GM18909 (cell line): ENCODE measurements around the gene ST6GALNAC3.
"Not testable (repeated sequence)": the region's sequence is repeated elsewhere in the genome, so short reads cannot be mapped to it uniquely, and the experiment has no call there.

Experiments
- ATAC-seq: cut with Tn5 transposase; IDR thresholded peaks from one replicate; pipeline ENCODE4 v1.9.1; 2021; ENCODE audit warnings: mild to moderate bottlenecking; ENCODE audit not compliant: unreplicated experiment, poor library complexity

ST6GALNAC3 gene

GRCh38 chr1:76070538-76070937, 4.0 kb upstream of the ST6GALNAC3 start:
- no peak for ATAC-seq

DNA sequence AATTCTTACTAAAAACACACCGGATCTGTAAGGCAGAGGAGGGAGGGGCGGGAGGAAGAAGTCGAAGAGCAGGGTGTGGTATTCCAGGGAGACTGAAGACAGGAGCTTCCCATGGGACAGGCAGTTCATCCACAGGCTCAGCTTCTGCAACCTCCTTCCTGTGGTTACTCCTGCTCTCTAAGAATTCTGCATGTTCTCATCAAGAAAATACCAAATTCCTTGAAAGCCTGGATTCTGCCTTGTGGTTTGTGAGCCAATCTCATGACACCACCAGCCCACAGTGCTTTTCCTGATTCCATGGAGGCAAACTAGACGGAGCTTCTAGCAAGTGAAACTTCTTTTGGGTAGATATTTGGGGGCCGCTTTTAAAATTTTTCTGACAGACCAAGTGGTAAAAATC, 1.1 kb upstream of the ST6GALNAC3 start:
- ATAC-seq = no peak

- ATAC-seq = no peak
Measured at GRCh38 chr1:76075188-76075489, 593 bp downstream of the ST6GALNAC3 start.

- peak; percentile 61 for ATAC-seq
Measured at GRCh38 chr1:76075877-76076276, 1.3 kb downstream of the ST6GALNAC3 start.

DNA sequence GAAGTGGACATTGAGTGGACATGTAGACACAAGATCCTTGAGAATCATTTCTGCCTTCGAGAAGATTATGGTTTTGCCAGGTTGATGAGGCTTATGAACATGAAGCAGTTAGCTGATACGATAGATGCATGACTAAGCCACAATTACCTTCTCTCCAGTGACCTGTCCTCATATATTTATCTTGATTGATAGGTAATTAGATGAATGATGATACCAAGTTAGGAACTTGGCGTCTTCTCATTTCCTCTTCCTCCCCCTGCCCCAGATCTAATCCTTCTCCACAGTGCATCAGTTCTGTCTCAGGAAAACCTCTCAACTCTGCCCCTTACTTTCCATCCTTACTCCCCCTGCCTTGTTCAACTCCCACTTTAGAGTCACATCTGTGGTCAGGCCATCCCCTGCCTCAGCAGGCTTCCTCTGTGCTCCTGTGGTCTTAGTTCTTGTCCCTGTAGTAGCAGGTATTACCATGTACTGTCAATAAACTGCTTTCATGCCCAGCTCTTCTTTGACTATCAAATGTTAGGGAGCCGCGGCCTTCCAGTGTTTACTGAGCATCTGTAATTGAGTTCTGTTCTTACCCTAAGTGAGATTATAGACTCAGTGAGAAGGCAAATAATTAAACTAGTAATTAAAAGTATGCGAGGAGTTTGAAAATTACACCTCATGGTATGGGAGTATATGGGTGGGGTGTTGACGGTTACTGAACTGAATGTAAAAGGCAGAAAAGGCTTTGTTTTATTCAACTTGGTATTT, 5.1 kb downstream of the ST6GALNAC3 start:
- no peak for ATAC-seq

DNA sequence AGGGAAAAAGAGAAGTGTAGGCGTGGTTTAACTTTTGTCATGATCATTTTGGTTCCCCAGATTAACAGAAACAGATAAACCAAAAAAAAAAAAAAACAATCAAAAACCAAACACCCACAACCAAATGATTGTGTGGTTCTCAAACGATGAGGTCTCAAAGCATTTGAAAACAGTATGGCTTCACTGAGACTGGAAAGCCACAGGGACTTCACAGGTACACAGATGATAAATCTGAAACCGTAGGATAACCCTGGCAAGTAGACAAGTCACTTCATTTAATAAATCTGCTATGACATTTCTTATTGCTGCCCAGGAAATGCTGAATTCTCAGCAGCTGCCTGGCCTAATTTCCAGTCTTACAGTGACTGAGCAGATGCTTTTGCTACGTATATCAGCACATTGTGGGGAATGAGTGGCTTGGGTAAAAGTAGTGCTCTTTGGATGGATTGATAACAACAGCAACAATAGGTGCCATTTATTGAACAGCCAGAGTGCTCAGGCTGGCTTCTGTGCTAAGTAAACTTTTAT, 6.1 kb downstream of the ST6GALNAC3 start:
- ATAC-seq = no peak

- ATAC-seq = no peak
Measured at GRCh38 chr1:76082062-76082461, 7.5 kb downstream of the ST6GALNAC3 start.

DNA sequence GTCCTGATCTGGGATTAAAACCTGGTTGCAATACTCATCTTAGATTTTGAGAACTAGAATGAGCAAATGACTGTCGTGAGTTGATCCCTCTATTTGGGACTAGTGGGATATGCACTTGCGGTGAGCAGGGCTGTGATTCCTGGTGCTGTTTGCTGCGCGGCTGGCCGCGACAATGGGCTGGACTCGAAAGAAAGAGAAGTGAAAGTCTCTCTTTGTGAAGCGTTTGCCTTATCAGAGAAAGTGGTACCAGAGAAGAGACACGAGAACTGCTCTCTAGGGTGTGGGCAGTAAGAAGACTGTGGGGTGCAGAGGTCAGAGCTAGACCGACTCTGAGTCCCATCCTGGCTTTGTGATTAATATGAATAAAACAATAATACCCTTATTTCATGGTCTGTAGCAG, 8.6 kb downstream of the ST6GALNAC3 start:
- ATAC-seq = no peak

DNA sequence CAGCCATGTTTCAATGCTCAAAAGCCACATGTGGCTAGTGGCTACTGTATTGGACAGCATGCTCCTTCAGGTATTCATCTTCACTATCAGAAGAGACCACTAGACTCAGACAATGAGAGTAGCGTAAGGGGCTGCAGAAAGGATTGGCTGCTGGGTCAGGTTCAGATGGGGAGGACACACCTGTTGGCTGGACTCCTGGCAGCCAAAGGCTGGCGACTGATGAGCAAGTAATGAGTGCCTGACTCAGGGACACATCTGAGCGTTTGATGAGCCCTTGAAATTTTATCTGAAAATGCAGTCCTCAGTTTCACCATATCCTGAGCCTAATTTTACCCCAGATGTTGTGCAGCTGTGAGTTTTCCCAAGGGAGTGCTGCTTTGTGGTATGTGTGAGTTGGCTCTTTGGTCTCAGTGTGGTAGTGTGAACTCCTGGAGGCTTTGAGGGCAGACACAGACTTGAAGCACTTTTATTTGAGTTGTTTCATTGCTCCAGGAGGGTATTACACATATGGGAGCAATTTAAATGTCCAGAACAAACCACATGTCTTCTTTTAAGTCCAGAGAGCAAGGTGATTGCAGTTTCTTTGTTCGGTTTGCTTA, 9.6 kb downstream of the ST6GALNAC3 start:
- no peak for ATAC-seq

DNA sequence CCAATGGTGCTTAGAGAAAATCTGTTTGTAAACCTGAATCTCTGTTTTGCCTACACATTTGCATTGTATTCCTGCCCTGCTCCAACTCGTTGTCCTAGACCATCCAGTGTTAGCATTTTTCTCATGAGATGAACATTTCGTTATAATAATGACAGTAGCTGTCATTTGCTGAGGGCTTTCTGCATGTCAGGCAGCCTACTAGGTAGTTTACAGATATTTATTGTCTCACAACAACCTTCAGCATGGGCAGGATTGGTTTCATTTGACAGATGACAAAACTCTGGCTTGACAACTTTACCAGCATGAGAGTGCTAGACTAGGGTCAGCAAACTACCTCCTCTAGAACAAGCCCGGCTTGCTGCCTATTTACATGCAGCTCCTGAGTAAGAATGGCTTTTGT, 10.1 kb downstream of the ST6GALNAC3 start:
- no peak for ATAC-seq

- no peak for ATAC-seq
Measured at GRCh38 chr1:76086109-76086508, 11.6 kb downstream of the ST6GALNAC3 start.

DNA sequence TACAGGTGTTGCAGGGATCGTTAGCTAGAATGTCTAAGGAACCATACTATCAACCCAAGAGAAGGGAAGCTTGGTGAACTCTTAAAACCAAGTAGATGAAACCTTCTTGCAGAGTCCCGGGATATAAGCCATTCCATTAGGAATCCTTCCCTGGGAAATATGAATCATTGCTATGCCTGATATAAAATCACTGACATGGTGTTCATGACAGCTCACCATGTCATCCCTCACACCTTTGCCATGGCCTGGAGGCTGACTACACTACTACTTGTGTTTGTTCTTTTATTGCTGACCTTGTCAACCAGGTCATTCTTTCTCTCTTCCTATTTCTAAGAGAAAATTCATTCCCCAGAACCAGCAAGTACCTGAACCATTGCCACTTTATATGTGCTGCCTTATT, 12.1 kb downstream of the ST6GALNAC3 start:
- no peak for ATAC-seq

DNA sequence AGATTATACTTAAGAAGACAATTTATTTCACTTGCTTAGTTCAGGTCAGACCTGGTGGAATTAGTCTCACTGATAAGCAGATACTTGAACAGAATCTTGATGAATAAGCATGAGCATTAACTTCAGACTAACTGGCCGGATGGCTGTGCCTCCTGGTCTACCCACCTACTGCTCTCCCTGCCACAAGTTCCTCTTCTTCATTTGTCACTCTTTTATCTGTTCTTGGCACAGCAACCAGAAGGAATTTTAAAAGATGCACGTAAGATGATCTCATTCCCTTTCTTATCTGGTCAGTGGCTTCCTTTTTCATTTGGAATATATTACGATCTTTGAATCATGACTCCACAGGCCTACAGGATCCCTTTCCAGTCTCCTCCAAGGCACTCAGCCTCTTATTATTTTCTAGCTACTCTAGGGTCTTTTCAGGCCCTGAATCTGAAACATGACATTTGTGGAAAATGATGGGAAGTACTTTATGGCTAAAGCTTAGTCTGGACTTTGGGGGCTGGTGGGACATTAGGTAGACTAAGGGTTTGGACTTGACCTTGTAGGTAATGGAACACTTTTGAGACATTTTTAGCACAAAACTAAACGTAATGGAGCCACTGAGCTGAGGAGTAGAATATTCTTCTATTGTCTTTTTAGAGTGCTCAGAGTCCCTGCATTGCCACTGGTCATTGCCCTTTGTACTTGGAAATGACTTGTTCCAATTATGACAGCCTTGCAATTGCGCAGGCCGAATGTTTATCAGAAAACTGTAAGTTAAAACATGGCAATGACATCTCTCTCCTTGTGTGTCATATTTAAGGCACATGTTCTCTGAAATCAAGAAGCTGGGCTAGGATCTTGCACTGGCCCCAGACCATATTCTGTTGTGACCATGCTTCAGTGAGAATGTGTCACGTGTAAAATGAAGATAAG, 16.0 kb downstream of the ST6GALNAC3 start:
- no peak for ATAC-seq

DNA sequence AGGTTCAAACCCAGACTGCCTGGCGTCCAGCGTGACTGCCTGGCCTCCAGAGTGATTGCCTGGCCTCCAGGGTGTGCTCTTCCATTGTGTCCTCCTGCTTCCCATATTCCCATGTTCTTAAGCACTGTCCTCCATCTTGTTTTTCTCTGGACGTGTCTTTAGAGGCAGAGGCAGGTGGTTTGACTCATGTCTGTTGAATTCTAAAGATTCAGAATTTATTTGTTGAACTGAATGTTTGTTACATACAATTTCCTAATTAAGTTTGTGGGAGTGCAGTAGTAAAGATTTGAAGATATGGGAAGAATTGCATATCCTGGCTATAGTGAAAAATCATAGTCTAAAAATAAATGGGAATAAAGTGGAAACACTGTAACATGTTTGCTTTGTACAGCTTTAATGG, 18.3 kb downstream of the ST6GALNAC3 start:
- ATAC-seq = no peak

DNA sequence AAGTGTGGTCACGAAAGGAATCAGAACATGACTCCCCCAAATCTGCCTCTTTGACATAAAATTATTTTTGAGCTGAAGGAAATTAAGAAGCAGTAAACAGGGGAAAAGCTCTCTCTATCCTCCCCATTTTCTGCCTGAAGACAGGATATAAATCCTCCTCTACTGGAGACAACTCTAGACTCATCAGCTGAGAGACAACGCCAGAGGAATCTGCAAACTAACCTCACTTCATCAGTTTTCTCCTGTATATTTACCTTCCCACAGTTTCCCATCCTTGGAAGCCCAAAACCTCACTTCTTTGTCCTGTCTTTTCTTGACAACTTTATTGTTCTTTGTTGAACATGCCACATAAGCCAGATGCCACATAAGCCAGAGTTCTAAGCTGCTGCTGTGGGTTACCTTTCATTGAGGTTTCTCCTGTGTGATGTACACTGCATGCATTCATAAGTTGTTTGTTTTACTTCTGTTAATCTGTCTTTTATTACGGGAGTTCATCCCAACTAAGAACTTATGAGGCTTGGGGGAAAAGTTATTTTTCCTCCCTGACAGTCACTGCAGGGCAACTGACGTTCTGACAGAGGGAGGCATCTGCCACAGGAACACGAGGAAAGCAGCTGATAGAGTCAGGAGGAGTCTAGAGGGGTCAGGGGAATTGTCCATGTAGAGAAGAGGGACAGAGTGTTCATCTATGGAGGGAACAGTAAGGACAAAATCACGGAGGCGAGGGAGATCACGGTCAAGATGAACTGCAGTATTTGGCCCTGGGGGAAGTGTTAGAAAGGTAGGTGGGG, 19.2 kb downstream of the ST6GALNAC3 start:
- ATAC-seq = no peak

DNA sequence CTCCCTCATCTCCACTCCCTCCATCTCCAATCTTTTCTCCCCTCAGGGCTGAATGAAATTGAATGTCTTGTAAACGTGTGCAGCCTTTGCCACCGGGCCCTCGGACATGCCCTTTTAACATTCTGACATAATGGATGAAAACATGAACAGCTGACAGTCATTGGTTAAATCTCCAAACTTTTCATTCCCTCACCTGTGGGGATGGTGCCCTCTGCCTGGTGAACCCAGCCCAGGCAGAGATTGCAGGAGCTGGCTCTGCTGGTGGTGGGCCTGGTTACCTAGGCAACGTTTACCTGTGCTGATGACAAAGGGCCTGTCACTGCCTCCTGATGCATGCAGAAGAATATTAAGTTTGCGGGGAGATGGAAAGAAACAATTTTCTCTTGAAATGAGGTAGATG, 21.3 kb downstream of the ST6GALNAC3 start:
- ATAC-seq = no peak

GRCh38 chr1:76097064-76097463, 22.5 kb downstream of the ST6GALNAC3 start:
- ATAC-seq = not testable (repeated sequence)

DNA sequence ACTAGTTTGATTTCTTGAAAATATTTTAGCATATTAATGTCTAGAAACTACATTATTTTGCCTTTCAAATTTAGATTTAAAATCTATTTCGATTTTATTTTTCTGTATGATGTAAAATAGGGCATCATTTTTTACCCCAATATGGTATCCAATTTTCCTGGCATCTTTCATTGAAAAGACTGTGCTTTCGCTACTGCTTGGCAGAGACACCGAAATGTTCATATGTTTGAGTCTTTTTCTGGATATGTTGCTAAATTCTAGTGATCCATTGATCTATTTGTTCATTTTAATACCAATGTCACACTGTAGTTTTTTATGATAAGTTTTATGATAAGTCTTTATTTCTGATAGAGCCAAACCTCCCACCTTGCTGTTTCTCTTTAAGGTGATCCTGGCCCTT, 24.3 kb downstream of the ST6GALNAC3 start:
- no peak for ATAC-seq

DNA sequence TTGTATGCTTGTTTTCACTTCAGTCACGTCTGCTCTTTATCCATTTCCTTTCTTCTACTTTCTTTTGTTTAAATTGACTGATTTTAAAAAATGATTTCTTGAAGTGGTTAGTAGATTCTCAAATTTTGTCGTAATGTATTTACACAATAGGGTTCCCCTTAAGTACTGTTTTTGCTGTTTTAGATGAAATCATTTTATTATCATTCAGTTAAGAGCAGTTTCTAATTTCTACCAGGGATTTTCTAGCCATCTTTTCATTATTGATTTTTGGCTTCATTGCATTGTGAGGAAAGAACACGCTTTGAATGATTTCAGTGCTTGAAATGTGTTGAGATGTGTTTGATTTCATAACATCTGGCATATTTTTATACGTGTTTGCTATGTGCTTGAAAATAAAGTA, 27.0 kb downstream of the ST6GALNAC3 start:
- no peak for ATAC-seq

- ATAC-seq = no peak
Measured at GRCh38 chr1:76102046-76102445, 27.5 kb downstream of the ST6GALNAC3 start.
